HG03575 (cell line): ENCODE results near the gene KIRREL3.

Experiments used
- ATAC-seq: cut with Tn5 transposase; IDR thresholded peaks from one replicate; pipeline ENCODE4 v1.9.1; 2021; ENCODE audit not compliant: unreplicated experiment, insufficient number of reproducible peaks, low FRiP score; ENCODE audit errors: extremely low read depth

KIRREL3 gene

GRCh38 chr11:126736682-126737572 is 263.6 kb downstream of the KIRREL3 start:
- ATAC-seq, result no peak

GRCh38 chr11:126734752-126735151 is 265.8 kb downstream of the KIRREL3 start:
- ATAC-seq, result no peak

GRCh38 chr11:126733685-126734084 is 266.9 kb downstream of the KIRREL3 start:
- no peak for ATAC-seq

- no peak for ATAC-seq
Observed at GRCh38 chr11:126732981-126733380, 267.6 kb downstream of the KIRREL3 start.

- ATAC-seq, result no peak
Observed at GRCh38 chr11:126731576-126732142, 268.9 kb downstream of the KIRREL3 start.

- no peak for ATAC-seq
Observed at GRCh38 chr11:126727381-126727780, 273.2 kb downstream of the KIRREL3 start.

GRCh38 chr11:126725521-126725920 is 275.0 kb downstream of the KIRREL3 start:
- no peak for ATAC-seq

GRCh38 chr11:126725043-126725442 is 275.5 kb downstream of the KIRREL3 start:
- no peak for ATAC-seq

GRCh38 chr11:126723665-126724045 is 276.9 kb downstream of the KIRREL3 start:
- no peak for ATAC-seq

GRCh38 chr11:126722956-126723664 is 277.5 kb downstream of the KIRREL3 start:
- no peak for ATAC-seq

- ATAC-seq, result no peak
Observed at GRCh38 chr11:126722006-126722736, 278.4 kb downstream of the KIRREL3 start.

GRCh38 chr11:126720539-126721235 is 279.9 kb downstream of the KIRREL3 start:
- ATAC-seq, result no peak

GRCh38 chr11:126719740-126720139 is 280.8 kb downstream of the KIRREL3 start:
- ATAC-seq, result no peak

- ATAC-seq, result no peak
Observed at GRCh38 chr11:126718276-126718675, 282.3 kb downstream of the KIRREL3 start.

- ATAC-seq, result no peak
Observed at GRCh38 chr11:126716456-126717083, 284.0 kb downstream of the KIRREL3 start.

- no peak for ATAC-seq
Observed at GRCh38 chr11:126713806-126714205, 286.8 kb downstream of the KIRREL3 start.

GRCh38 chr11:126711977-126712625 is 288.5 kb downstream of the KIRREL3 start:
- no peak for ATAC-seq
